NCI-H345 treated with DMSO at 0.1 percent for 48 hours (cell line): ENCODE data around the gene CDHR2.
"Not testable (repeated sequence)": the region's sequence is repeated elsewhere in the genome, so short reads cannot be mapped to it uniquely, and the experiment has no call there.

ENCODE experiments used
- DNase-seq: peaks from one replicate; lab custom pipeline; 2025; ENCODE audit not compliant: unreplicated experiment; lab: John Stamatoyannopoulos, UW

CDHR2 gene

DNA sequence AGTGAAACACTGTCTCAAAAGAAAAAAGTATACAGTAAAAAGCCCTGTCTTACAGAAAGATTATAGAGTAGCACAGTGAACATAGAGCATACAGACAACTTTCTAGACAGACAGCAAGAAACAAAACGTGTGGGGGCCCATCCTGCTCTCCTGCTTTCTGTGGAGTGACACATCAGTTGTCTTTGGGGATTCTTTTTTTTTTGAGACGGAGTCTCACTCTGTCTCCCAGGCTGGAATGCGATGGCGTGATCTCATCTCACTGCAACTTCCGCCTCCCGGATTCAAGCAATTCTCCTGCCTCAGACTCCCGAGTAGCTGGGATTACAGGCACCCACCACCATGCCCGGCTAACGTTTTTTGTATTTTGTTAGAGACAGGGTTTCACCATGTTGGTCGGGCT lies 14.9 kb downstream of the CDHR2 start:
- DNase-seq: no peak

DNA sequence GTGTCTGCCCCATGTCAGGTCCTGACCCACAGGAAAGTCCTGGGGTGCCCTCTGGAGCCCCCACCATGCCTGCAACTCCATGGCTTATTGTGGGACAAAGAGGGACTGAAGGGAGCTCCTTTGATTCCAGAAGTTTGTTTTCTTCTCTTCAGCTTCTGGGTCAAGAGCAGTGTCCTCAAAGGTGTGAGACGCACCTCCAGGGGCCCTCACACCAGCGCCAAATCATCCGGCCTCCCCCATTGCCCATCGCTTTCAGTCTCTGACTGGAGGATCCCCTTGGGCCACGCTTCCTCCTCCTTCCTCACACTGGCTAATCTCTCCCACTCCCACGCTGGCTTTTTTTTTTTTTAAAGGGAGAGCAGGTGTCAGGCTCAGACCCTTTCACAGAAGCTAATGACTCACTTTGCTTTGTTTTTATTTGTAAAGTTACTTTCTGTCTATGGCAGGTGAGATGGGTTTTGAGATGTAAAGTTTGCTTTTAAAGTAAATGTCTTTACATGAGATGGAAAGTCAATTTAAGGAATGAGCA lies 16.7 kb downstream of the CDHR2 start:
- DNase-seq: no peak

DNA sequence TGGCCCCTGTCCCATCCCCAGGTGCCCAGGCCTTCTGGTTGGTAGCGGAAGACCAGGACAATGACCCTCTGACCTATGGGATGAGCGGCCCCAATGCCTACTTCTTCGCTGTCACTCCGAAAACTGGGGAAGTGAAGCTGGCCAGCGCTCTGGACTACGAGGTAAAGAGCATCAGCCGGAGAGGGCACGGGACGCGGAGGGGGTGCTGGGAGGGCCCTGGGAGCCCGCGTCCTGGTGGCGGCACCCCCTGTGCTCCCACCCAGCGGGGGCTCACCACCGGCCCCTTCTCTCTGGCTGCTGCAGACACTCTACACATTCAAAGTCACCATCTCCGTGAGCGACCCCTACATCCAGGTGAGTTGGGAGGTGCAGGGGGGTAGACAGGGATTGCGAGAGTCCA lies 19.5 kb downstream of the CDHR2 start:
- DNase-seq: no peak

DNA sequence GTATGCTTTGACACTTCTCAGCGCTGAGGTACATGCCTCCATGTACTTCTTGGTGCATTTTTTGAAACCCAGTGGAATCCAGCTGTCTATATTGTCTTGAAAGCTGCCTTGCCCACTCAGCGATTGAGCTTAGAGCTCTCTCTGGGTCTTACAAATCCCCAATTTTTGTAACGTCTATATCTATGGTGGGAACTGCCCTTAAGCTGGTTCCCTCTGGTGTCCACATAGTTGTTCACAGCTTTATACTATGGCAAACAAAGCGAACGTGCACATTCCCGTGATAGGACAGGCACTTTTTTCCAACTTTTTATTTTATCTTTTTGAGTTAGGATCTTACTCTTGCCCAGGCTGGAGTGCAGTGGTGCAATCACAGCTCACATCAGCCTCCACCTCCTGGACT lies 20.9 kb downstream of the CDHR2 start:
- no peak for DNase-seq

DNA sequence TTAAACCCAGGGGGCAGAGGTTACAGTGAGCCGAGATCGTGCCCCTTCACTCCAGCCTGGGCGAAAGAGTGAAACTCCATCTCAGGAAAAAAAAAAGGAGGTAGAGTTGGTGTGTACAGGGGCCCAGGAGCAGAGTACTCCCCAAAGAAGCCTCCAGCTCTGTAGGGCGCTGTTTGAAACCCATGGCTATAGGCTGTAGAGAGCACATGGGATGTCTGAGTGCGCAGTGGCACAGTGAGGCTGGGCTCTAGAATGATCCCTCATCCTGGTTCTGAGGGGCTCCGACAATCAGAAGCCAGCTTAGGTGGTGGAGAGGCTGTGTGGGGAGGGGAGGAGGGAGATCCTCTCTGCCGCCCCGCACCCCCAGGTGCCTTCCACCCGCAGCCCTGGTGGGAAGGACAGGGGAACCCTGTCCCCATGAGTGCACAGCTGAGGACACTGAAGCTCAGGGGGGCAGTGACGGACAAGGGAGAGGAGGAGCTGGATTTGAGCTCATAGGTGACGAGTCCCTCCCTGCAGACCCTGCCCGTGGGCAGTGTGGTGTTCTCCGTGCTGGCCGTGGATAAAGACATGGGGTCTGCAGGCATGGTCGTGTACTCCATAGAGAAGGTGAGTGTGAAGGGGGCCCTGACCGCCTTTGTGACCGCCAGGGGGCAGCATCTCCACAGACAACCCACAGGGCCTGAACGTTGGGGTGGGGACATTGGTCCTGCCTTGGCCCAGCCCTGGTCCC lies 24.6 kb downstream of the CDHR2 start:
- peak; percentile 51 for DNase-seq

DNA sequence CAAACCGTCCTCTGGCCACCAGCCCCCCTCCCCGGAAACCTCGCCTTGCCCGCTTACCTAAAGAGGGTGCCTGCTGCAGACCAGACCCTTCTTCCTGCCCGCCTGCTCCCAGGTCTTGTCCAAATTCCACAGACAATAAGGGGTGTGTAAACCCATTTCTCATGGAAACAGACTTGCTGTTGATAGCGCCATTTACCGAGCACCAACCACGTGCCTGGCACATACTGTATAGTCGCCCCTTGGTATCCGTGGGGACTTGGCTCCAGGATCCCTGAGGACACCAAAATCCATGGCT lies 25.1 kb downstream of the CDHR2 start:
- DNase-seq: no peak

DNA sequence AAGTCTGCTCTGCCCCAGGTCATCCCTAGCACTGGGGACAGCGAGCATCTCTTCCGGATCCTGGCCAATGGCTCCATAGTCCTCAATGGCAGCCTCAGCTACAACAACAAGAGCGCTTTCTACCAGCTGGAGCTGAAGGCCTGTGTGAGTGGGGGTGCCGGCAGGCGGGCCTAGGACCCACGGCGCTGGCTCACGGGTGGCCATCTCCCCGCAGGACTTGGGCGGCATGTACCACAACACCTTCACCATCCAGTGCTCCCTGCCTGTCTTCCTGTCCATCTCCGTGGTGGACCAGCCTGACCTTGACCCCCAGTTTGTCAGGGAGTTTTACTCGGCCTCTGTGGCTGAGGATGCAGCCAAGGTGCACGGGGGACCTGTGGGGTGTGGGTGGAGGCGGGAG lies 25.9 kb downstream of the CDHR2 start:
- DNase-seq: no peak

DNA sequence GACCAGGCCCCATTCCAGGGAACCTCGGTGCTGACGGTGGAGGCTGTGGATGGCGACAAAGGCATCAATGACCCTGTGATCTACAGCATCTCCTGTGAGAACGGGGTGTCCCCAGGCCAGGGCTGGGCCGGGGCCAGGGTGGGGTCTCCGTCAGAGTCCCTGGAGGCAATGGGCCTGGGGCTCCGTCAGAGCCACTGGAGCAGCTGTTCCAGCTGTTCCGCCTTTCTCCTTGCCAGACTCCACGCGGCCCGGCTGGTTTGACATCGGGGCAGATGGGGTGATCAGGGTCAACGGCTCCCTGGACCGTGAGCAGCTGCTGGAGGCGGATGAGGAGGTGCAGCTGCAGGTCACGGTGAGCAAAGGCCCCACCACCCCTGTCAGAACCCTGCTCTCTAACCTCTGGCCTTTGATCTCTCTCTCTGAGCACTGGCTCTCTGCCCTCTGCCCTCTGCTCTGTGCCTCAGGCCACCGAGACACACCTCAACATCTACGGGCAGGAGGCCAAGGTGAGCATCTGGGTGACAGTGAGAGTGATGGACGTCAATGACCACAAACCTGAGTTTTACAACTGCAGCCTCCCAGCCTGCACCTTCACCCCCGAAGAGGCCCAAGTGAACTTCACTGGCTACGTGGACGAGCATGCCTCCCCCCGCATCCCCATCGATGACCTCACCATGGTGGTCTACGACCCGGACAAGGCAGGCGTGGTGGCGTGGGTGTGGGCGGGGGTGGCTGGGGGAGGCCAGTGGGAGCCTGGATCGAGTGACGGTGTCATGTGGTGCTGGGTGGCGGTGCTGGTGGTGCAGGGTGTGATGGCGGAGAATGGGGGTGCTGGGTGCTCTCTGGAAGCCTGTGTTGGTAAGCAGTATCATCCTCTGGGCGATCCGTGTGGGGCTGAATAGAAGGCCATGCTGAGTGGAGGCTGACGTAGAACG lies 26.6 kb downstream of the CDHR2 start:
- no peak for DNase-seq

DNA sequence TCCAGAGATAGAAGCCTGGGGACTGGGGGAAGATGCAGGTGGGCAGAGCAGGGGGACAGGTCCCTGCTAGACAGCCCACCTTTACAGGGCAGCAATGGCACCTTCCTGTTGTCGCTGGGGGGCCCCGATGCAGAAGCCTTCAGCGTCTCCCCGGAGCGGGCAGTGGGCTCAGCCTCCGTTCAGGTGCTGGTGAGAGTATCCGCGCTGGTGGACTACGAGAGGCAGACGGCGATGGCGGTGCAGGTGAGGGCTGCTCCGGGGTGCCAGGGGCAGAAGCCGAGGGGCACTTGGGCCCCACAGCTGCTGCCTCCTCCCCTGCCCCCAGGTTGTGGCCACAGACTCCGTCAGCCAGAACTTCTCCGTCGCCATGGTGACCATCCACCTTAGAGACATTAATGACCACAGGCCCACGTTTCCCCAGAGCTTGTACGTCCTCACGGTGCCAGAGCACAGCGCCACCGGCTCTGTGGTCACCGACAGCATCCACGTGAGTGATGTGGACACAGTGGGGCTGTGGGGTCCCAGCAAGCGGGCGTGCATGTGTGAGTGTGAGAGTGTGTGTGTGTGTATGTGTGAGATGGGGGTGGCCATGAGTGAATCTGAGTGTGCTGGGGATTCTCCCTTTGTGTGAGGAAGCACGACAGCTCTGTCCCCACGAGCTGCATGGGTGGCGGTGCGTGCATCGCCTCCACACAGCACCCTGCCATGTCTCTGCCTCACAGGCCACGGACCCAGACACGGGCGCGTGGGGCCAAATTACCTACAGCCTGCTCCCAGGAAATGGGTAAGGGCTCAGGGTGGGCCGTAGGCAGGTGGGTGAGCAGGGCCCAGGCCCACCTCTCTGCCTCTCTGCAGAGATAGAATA lies 28.4 kb downstream of the CDHR2 start:
- no peak for DNase-seq

DNA sequence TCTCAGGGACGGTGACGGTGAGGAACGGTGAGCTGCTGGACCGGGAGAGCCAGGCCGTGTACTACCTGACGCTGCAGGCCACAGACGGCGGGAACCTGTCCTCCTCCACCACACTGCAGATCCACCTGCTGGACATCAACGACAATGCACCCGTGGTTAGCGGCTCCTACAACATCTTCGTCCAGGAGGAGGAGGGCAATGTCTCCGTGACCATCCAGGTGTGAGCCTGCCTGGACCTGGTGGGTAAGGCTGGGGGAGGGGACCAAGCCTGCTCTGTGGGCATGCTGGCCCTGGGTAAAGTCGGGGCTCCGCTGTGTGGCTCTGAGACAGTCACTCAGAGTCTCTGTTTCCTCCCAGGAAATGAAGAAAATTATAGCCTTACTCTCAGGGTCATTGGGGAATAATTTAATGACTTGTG lies 29.3 kb downstream of the CDHR2 start:
- DNase-seq: no peak

DNA sequence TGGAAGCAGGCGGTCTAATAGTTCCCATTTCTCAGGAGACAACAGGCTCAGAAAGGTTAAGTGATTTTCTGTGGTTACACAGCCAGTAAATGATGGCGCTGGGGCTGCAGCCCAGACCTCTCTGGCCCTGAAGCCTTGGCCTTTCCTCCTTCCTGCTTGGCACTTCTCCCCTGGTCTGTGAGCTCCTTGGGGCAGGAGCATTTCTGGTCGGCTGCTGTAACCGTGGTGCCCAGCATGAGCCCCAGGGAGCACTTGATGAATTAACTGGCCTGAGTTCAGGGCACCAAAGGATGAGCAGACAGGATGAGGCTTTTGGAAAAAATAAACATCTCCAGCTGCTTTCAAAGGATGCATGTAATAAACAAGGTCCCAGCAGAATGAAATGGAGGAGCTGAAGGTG lies 30.2 kb downstream of the CDHR2 start:
- DNase-seq: no peak

DNA sequence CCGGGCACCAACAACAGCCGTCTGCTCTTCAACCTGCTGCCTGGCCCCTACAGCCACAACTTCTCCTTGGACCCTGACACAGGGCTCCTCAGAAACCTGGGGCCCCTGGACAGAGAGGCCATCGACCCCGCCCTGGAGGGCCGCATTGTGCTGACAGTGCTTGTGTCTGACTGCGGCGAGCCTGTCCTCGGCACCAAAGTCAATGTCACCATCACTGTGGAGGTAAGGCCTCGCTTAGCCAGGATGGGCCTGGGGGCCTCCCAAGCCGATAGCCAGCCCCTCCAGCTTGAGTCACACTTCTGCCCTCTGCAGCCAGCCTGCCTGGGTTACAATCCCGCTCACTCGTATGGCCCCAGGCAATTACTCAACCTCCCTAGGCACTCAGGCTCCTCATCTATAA lies 32.2 kb downstream of the CDHR2 start:
- DNase-seq: no peak

DNA sequence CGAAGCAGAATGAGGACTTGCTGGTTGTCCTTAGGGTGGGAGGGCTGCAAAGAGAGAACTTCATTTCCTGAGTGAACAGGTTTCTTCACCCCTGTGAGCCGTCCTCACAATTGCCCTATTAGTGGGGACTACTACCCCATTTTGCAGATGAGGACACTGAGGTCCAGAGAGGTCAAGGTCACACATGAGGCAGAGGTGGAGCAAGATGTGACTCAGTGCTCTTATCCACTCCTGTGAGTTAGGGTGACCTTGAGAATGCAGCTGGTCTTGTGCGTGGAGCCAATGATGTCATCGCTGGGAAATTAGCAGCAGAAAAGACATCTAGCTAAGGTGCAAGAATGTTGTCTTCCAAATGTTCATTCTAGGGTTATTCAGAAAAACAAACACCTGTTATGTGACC lies 33.9 kb downstream of the CDHR2 start:
- no peak for DNase-seq

DNA sequence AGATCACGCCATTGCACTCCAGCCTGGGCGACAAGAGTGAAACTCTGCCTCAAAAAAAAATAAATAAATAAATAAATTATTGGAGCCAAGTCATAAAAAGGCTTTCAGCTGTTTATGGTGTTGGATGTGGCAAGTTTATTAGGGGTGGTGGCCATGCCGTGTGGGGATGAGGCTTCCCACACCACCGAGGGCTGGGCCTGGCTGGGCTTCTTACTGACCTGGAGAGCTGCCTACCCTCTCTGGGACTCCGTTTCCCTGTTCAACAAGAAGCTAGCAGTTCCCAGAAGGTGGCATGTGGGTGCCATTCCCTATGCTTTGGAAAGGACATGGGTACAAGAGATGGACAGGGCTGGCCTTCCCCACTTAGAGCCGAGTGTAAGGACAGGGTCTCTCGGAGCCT lies 38.3 kb downstream of the CDHR2 start:
- DNase-seq: no peak

DNA sequence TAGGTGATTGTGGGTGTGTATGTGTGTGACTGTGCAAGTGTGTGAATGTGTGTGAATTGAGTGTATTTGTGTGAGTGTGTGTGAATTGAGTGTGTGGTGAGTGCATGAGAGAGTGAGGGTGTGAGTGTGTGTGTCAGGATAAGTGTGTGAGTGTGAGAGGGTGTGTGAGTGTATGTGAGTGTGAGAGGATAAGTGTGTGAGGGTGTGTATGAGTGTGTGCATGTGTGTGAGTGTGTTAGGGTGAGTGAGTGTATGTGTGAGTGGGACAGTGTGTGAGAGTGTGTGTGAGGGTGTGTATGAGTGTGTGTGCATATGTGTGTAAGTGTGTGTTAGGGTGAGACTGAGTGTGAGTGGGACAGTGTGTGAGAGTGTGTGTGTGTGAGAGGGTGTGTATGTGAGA lies 39.2 kb downstream of the CDHR2 start:
- DNase-seq: no peak

DNA sequence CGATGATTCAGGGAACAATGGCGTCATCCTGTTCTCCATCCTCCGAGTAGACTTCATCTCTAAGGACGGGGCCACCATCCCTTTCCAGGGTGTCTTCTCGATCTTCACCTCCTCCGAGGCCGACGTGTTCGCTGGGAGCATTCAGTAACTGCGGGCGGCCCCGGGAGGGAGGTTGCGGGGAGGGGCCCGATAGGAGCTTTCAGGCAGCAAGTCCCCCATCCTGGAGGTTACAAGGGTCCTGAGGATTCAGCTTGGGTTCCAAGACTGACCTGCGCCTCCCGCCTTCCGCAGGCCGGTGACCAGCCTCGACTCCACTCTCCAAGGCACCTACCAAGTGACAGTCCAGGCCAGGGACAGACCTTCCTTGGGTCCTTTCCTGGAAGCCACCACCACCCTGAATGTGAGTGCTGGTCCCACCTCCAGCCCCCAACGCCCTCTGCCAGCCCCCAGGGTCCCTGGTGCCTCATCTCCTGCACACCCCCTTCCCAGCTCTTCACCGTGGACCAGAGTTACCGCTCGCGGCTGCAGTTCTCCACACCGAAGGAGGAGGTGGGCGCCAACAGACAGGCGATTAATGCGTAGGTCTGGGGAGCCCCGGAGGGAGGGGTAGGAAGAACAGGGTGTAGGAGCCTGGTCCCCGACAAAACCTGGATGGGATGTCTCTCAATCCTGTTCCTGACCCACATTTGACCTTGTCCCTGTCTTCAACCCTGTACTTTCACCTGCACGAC lies 40.1 kb downstream of the CDHR2 start:
- no peak for DNase-seq

DNA sequence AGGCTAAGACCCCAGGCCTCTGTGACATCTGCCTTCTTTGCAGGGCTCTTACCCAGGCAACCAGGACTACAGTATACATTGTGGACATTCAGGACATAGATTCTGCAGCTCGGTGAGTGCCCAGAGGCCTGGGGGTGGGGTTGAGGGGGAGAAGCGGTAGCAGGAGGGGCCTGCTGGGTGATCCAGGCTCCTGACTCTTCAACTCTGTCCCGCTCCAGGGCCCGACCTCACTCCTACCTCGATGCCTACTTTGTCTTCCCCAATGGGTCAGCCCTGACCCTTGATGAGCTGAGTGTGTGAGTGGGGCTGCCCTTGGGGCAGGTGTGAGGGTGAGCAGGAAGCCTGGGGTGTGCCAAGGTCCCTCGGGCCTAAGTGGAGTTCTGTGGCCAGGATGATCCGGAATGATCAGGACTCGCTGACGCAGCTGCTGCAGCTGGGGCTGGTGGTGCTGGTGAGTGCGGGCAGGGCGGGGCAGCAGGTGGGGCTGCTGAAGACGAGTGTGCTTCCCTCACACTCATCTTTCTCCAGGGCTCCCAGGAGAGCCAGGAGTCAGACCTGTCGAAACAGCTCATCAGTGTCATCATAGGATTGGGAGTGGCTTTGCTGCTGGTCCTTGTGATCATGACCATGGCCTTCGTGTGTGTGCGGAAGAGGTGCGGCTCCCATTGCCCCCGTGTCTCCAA lies 41.0 kb downstream of the CDHR2 start:
- no peak for DNase-seq

DNA sequence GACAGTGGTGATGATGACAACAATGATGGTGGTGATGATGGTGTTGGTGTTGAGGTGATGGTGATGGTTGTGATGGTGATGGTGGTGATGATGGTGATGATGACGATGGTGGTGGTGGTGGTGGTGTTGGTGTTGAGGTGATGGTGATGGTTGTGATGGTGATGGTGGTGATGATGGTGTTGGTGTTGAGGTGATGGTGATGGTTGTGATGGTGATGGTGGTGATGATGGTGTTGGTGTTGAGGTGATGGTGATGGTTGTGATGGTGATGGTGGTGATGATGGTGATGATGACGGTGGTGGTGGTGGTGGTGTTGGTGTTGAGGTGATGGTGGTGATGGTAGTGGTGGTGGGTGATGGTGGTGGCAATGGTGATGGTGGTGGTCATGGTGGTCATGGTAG lies 42.5 kb downstream of the CDHR2 start:
- not testable (repeated sequence) for DNase-seq

DNA sequence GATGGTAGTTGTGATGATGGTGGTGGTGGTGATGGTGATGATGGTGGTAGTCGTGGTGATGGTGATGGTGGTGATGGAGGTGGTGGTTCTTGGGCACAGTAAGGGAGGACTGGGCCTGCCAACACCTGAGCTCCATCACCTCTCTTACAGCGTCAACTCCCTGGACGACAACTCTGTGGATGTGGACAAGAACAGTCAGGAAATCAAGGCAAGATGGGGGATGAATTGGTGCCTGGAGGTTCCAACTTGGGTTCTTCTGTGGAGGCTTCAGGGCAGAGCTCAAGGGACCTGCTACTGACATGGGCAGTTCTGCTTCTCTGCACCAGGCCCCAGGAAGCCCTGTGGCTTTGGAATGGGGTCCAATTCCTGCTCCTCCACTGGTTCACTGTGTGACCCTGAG lies 43.4 kb downstream of the CDHR2 start:
- DNase-seq: no peak

DNA sequence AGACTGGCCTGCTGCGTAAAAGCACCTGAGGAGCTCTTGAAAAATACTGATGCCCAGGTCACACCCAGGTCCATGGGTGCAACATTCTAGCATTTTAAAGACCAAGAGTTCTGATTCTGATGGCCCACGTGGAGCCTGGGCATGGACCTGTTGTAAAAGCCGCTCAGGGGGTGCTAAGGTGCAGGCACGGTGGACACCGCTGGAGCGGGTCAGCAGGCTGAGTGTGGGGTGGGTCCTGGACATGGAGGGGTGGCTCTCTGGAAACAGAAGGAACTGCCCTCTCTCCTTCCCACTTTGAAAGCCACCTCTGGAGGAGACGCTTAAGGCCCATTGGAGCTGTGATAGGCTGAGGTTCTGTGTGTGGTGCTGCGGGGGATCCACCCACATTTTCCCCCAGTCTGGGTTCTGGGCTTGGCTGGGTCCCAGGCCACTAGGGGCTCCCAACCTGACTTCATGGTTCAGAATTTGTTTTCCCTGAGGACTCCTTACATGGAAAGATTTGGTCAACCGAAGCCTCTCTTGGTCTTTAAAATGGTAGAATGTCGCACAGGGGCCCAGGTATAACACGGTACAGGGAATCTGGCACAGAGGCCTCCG lies 44.2 kb downstream of the CDHR2 start:
- no peak for DNase-seq
